ENCODE measurements around the gene DBH.

DNA sequence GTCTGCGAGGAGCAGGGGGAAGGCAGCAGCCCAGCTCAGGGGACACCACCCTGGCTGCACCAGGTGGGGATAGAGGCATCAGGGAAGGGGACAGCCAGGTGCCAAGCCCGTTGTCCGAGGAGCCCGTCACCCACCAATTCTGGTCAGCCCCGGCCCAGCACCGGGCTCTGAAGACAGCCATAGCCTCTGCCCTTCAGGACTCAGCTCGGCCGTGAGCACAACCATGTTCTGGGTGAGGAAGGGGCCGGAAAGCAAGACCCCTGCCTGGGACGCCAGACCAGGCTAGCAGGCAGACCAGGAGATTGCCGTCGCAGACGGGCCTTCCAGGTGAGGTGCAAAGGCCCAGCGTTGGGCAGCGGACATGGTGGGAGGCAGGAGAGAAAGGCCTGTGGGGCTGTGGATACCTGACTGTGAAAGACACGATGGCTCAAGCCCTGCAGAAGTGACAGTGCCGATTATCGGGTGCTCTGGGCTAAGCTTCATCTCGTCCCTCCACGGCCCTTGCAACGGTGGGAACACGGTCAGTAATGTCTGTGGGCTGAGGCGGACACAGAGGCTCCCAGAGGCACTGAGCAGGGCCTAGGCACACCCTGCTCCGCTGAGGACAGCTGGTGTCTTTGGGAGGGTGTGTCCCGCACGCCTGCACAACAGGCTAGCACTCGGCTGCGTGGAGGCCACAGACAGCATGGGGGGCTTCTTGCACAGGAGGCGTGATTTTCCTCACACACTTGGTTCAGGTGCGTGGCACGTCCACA, 36.5 kb downstream of the DBH start:
- no peak for TF ChIP-seq GPN1 (CRISPR knock-in tag; IDR thresholded peaks at IDR 0.05; ENCODE audit: borderline replicate concordance)
- TF ChIP-seq, protein P1, sequence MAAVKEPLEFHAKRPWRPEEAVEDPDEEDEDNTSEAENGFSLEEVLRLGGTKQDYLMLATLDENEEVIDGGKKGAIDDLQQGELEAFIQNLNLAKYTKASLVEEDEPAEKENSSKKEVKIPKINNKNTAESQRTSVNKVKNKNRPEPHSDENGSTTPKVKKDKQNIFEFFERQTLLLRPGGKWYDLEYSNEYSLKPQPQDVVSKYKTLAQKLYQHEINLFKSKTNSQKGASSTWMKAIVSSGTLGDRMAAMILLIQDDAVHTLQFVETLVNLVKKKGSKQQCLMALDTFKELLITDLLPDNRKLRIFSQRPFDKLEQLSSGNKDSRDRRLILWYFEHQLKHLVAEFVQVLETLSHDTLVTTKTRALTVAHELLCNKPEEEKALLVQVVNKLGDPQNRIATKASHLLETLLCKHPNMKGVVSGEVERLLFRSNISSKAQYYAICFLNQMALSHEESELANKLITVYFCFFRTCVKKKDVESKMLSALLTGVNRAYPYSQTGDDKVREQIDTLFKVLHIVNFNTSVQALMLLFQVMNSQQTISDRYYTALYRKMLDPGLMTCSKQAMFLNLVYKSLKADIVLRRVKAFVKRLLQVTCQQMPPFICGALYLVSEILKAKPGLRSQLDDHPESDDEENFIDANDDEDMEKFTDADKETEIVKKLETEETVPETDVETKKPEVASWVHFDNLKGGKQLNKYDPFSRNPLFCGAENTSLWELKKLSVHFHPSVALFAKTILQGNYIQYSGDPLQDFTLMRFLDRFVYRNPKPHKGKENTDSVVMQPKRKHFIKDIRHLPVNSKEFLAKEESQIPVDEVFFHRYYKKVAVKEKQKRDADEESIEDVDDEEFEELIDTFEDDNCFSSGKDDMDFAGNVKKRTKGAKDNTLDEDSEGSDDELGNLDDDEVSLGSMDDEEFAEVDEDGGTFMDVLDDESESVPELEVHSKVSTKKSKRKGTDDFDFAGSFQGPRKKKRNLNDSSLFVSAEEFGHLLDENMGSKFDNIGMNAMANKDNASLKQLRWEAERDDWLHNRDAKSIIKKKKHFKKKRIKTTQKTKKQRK (IDR thresholded peaks at IDR 0.05; ENCODE audit: low read length): no peak
- TF ChIP-seq ZNF644 (CRISPR knock-in tag; IDR thresholded peaks at IDR 0.05; ENCODE audit: low read depth): no peak
- no peak for TF ChIP-seq FLYWCH1 (CRISPR knock-in tag; IDR thresholded peaks at IDR 0.05)

Data from HepG2 (cell line).